ENCODE results near the gene CIB1.

- TF ChIP-seq POLR2A (IDR thresholded peaks at IDR 0.05) = no peak
- no peak for TF ChIP-seq CTCF (IDR thresholded peaks at IDR 0.05 in 4 of 5, conservative IDR thresholded peaks at IDR 0.05 in 1 of 5)
Observed at GRCh38 chr15:90259524-90259923, 25.8 kb upstream of the CIB1 start.

Data from gastrocnemius medialis (tissue), 4 donors.